Esophagus mucosa (tissue), 1 donor: ENCODE data around the gene STX16. TPM values are rescaled to one million over a fixed set of nuclear protein-coding genes. Genes with fewer than 3 reads are reported as not detected.
"Not testable (repeated sequence)": the region's sequence is repeated elsewhere in the genome, so short reads cannot be mapped to it uniquely, and the experiment has no call there.

Experiments
- ATAC-seq: fragments of 200-7000 bp; cut with Tn5 transposase; one replicate; pipeline ENCODE4 v1.9.1; 2020
- total RNA-seq: library from RNA; stranded (reverse); gene quantifications from one replicate; pipeline ENCODE4 v1.2.4, GENCODE V29; 2023
- donor health status: DM: yes; HTN: yes; CAD: no.

The STX16 gene
- total RNA-seq, 1 donor from 2014 or later, result 27.0 TPM

DNA sequence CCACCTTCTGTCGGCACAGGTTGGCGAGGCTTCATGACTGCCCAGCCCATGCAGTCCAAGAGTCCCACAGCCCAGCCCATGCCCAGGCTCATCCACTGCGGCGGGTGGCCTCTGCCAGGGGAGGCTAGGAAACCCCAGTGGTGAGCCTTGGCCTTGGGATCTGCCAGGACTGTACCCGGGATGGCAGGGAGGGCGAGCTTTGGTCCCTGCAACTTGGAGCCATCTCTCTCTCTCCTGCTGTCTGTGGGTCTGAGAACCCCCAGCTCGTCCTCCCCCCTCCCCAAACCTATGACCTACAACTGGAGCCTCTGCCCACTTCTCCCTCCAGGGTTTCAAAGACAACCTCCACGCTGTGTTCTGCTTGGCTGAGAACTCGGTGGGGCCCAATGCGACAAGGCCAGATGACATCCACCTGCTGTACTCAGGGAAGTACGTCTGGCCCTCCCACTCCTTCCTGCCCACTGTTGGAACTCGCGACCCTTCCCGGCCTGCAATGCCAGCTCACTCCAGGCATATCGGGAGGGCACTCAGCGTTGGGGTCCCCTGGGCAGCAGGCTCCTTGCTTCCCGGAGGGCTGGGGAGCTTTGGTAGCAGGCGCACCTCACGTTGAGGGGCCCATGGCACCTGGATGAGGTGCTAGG lies 61.2 kb downstream of the STX16 start:
- no peak for ATAC-seq

DNA sequence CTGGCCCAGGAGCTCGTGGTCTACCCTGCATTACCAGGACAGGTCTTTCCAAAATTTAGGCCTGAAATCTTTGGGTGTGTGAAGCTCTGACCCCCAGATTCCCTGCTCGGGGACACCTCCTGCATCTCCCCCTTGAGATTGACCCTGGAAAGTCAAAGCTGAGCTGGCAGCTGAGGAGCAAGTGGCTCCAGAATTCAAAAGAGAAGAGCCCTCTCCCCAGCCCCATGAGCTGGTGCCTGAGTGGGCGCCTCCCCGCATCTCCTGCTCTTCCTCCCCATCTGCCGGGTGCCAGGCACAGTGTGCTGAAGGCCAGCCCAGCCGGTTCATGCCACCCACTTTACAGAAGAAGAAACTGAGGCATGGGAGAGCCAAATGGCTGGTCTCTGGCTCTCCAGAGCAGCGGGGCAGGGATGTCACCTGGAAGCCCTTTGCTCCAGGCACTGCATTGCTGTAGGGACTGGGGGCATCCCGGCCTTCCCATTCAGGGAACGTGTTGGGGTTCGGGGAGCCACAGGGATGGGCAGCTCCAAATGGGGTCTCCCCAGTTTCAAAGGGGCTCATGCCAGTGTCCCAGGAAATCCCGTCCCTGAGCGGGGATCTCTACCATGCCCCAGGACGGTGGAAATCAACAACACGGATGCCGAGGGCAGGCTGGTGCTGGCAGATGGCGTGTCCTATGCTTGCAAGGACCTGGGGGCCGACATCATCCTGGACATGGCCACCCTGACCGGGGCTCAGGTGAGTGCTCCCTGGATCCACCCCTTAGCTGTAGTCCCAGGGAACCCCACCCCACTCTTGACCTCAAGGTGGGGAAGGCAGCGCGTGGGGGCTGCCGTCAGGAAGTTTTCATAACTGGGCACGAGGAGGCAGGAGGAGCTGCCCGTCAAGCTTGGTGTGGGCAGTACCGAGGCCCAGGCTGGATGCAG lies 62.0 kb downstream of the STX16 start:
- no peak for ATAC-seq

DNA sequence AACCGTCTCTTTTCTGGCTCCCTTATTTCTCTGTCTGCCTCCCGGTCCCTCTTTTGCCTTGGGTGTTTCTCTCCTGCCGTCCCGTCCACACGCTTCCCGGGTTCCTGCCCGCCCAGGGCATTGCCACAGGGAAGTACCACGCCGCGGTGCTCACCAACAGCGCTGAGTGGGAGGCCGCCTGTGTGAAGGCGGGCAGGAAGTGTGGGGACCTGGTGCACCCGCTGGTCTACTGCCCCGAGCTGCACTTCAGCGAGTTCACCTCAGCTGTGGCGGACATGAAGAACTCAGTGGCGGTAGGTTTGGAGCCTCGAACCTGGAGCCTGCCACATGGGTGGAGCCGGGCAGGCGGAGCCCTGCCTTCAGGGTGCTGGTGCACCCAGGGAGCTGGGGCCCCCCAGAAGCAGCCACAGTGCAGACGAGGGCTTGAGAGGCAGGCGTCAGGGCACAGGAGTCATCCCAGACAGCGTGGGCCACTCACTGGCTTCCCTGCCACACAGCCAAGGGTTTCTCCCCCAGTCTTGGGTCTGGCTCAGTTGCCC lies 62.8 kb downstream of the STX16 start:
- no peak for ATAC-seq

DNA sequence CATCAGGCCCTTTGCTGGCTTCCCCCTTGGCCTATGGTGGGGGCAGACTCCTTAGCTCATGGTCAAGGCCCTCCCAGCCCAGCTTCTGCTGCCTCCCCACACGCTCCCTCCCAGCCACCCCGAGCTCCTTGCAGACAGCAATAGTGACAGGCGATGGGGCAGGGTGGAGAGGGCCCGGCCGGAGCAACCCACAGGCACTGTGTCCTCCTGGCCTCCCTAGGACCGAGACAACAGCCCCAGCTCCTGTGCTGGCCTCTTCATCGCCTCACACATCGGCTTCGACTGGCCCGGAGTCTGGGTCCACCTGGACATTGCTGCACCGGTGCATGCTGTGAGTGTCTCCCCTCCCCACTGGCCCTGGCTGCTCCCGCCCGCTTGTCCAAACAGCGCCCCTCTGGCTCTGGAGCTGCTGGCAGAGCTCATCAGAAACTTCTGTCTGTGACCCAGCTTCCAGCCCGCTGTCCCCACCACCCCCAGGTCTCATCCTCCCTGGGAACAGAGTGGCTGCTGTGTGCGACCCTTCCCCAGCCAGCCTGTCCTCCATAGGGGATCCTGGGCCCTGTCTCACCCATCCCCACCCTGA lies 63.3 kb downstream of the STX16 start:
- no peak for ATAC-seq

DNA sequence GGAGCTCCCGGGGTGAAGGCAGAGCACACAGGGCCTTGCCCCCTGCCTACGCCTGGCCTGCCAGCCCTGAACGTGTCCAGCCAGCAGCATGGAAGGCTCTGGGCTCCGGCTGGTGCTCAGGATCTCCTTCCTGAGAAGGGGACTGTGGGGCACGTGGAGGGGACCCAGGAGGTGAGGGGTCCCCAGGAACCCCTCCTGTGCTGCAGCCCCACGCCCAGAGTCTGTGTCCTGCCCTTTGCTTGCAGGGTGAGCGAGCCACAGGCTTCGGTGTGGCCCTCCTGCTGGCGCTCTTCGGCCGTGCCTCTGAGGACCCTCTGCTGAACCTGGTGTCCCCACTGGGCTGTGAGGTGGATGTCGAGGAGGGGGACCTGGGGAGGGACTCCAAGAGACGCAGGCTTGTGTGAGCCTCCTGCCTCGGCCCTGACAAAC lies 63.9 kb downstream of the STX16 start:
- ATAC-seq, result no peak

DNA sequence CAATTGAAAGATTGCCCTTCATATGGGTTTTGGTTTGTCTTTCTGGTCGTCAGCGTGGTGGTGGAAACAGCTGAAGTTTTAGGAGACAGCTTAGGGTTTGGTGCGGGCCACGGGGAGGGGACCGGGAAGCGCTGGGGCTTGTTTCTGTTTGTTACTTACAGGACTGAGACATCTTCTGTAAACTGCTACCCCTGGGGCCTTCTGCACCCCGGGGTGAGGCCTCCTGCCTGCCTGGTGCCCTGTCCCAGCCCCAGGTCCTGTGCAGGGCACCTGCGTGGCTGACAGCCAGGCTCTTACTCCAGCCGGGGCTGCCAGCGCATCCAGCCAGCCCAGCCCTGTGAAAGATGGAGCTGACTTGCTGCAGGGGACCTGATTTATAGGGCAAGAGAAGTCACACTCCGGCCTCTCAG lies 64.3 kb downstream of the STX16 start:
- ATAC-seq, result no peak

DNA sequence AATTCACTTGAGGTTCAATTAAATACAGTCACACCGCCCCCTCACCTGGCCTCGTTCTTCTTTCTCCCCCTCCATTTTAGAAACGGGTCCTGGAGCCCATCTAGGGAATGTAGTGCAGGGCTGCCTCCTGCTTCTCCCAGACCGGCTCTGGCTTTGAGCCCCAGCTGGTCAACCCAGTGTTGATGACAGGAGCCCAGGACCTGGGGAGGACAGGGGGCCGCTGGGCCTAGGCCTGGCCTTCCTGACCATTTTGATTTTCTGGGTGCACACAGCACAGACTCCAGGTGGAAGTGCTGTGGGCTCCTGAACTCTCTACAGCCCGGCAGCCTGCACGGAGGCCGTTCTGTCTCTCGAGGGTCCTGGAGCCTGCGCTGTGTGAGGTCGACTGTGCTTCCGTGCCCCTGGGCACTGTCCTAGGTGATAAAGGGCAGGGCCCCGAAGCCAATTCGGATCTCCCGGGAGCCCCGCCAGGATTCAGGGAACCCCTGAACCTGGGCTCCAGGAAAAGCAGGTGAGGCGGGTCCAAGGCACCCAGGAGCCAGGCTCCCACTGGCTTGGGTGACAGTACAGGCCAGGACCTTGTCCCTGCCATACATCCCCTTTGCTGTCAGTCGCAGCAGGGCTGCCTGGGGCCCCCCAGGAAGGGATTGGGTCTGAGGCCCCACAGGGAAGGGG lies 64.9 kb downstream of the STX16 start:
- no peak for ATAC-seq

DNA sequence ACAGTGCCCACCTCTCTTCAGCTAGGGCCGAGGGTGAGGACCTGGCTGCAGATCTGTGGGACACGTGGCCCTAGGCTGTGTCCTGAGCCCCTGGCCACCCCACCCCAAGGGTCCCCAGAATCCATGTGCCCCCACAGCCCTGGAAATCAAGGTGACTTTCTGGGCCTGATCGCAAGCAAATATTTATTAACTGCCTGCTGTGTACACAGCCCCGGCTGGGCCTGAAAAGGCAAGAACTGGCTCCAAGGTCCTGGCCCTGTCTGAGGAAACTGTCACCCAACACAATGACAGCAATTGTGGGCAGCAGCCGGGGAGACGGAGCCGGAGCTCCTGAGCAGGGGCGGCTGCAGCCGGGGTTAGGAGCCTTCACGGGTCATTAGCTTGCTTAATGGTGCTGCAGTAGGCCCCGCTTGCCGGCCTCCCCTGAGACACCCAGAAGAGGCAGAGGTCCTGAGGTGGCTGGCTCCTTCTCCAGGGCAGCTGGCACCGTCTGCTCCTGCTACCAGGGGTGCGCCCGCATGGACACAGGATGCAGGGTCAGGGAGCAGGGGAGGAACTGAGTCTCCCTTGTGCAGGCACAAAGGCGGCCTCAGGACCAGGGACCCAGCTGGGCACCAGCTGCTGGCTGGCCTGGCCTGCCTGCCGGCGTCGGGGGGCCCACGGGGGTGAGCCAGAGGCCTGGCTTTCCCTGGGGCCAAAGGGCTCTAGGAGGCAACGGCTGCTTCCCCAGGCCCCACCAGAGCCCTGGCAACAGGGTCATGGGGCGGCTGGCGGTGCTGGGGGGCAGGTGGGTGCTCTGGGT lies 65.6 kb downstream of the STX16 start:
- ATAC-seq, result no peak

DNA sequence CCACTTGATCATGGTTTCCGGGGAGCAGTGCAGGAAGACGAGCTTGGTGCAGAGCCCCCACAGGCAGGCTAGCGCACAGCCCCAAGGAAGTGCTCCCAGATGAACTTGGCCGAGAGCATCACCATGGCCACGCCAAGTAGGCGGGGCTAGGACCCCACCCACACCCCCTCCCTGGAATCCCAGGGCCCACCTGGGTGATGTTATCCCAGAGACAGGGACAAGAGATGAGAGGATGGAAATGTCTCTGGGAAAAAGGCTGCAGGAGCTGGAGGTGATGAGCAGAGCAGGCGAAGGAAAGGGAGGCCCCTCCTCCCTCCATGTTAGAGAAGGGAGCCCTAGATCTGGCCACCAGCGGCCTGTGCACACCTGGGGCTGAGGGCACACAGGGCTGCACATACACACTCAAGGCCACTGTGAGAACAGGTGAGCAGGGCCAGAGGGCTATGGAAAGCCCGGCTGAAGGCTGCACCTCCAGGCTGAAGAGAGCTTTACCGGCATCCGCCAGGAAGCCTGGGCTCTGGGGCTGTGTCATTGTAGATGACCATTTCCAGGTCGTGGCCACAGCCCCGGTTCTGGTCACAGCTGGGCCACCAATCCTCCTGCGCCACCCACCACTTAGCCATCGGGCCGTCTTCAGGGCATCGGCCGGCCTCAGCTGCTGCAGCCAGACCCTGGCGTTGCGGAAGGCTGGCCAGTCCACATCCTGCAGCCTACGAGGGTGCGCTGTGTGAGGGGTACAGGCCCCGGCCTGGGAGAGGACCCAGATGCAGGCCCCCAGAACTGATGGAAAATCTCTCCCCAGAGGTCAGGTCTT lies 66.4 kb downstream of the STX16 start:
- no peak for ATAC-seq

DNA sequence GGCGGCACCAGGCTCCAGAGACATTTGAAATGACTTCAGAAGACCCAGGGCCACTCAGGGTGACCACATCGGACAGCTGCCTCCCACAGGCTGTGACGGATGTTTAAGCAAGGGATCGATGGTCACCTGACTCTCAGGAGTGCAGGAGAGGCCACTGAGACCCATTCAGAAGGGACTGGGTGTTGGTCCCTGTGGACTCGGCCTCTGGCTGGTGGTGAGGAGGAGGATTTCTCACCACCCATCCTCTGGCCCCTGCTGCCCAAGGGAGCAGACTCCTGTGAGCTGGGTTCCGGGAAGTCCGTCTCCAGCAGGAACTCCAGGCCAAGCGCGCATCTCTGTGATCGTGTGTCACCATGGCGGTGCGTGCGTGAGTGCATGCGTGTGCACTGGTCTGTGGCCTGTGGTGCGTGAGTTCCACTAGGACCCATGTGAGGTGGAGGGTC lies 67.1 kb downstream of the STX16 start:
- ATAC-seq, result no peak

DNA sequence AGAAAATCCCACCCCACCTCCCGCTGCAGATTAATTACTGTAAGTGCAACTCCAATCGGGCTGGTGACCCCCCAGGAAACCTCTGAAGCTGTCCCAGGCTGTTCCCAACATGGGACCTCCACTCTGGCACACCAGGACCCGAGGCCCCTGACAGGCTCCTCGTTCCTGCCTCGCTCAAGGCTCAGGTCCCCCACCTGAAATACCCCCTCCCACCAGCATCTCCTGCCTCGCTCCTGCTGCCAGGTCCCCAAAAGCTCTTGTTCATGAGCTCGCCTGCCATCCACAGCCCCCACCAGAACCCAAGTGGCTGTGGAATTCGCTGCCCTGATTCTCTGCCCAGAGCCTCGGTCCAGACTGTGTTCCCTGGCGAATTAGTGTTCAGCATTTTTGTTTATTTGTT lies 67.6 kb downstream of the STX16 start:
- ATAC-seq, result no peak

DNA sequence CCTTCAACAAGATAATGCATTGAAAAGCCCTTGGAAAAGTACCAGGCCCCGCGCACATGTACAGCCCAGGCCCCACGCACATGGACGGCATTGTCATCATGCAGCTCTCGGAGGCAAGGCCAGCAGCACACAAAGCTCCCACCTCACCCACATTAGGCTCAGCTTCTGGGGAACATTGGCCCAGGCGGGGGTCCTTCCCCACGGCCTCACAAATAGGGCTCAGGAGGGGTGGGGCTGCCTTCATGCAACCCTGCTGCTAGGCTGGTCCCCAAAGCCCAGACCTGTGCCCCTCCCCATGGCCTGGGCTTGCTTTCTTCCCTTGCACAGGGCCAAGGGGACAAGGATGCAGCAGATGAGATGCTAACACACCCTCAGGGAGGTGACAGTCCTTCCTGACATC lies 68.2 kb downstream of the STX16 start:
- ATAC-seq, result no peak

DNA sequence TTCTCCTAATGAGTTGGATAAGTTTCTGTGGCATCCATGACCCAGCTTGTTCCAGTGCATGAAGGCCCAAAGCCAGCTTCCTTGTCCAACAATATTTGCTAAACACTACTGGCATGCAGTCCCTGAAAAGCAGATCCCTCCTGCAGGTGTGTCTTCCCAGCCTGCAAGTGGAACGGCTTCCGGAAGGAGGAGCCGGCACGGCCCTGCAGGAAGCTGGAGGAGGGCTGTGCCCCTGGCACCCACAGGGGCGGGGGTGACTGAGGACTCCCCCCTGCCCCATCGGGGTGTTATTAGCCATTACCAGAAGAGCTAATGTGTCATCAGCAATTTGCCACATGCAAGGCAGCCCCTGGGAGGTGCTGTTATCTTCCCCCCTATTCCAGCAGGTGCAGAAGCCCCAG lies 68.9 kb downstream of the STX16 start:
- no peak for ATAC-seq

DNA sequence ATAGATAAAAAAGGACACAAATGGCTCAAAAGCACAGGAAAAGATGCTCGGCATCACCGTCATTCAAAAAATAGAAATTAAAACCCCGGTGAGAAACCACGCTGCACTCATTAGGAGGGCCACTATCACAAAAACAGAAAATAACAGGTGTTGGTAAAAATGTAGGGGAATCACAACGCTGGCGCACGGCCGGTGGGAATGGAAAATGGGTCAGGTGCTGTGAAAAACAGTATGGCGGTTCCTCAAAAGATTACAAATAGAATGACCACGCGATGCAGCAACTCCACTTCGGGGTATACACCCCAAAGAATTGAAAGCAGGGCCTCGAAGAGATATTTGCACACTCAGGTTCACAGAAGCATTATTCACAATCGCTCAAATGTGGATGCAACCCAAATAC lies 69.8 kb downstream of the STX16 start:
- no peak for ATAC-seq

DNA sequence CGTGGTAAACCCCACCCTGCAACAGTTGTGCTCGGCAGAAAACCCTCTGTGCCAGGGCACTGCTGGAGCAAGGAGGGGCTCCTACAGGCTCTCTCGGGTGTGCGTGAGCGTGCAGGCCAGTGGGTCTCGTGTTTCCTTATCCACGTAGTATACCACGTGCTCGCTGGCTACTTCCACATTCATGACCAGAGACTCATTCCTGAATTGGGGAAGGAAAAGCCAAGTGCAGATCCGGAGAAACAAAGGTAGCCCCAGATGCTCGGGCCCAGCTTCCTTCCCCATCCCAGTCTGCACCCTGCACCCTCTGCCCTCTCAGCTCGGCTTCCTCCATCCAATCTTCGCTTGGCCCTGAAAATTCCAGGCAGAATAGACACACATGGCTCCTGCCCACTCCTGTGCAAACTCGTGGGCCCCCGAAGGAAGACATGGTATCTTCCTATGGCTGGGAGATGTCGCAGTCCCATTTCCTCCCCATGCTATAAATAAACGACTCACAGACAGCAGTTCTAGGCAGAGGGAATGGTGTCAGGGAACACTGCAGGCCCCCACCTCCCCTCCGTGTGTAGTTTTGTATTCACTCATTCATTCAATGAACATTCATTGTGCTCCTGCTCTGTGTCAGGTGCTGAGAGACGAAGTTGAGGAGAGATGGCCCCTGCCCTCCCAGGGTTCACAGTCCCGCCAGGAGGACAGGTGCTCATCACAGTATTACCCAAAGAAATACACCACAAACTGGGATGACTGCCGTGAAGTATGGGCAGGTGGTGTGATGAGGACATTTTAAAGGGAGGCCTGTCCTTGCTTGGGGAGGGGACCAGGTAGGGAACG lies 71.1 kb downstream of the STX16 start:
- ATAC-seq, result no peak

DNA sequence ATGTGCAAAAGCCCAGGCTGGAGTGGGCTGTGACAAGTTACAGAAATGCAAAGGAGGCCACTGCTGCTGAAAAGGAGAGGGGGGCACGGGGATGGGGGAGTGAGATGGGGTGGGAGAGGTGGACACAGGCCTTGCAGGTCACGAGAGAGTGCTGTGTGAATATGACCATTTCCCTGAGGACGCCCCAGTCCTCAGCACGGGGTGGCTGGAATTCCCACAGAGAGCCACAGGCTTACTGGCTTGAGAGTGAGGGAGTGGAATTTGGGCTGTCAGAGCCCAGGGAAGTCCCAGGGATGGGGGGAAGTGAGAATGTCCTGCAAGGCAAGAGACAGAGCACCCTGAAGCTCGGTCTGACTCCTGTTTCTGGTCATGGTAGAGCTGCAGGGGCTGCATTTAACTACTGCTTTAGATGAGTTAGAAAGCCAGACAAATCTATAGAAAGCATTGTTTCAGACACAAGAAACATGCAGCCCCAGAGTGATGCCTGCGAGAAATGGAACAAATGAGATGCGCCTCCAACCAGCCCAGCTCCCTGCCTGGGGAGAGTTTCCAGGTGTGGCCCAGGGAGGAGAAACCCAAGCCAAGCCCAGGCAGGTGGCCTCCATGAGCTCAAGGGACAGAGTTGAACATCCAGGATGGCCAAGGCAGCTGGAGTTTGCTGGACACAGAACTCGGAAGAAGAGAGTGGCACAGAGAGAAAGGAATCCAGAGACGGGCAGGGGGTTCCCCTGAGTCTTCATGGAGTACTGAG lies 72.0 kb downstream of the STX16 start:
- no peak for ATAC-seq

DNA sequence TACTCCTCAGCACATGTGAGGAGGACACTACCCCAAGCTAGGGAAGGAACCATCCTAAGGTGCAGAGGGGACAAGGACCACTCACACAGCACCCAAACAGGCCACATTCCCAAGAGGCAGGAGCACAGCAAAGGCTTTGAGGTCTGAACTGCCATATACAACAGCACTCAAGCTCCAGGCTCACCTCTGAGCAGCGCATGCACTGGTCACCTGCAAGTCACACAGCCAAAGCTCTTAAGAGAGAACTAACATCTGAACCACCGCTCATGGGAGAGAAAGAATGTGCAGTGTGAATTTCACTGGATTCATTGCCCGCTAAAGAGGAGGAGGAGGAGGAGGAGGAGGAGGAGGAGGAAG lies 72.5 kb downstream of the STX16 start:
- ATAC-seq, result no peak

DNA sequence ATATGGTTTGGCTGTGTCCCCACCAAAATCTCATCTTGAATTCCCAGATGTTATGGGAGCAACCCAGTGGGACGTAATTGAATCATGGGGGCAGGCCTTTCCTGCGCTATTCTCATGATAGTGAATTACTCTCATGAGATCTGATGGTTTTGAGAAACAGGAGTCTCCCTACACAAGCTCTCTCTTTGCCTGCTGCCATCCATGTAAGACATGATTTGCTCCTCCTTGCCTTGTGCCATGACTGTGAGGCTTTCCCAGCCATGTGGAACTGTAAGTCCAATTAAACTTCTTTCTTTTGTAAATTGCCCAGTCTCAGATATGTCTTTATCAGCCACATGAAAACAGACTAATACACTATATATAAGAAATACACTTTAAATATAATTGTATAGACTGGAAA lies 75.1 kb downstream of the STX16 start:
- ATAC-seq, result not testable (repeated sequence)
